ENCODE measurements around the gene DHRS1. TPM values are rescaled to one million over a fixed set of nuclear protein-coding genes. Genes with fewer than 3 reads are reported as not detected.

Gene DHRS1
- total RNA-seq, 1 donor from 2014 or later: 8.2 TPM

DNA sequence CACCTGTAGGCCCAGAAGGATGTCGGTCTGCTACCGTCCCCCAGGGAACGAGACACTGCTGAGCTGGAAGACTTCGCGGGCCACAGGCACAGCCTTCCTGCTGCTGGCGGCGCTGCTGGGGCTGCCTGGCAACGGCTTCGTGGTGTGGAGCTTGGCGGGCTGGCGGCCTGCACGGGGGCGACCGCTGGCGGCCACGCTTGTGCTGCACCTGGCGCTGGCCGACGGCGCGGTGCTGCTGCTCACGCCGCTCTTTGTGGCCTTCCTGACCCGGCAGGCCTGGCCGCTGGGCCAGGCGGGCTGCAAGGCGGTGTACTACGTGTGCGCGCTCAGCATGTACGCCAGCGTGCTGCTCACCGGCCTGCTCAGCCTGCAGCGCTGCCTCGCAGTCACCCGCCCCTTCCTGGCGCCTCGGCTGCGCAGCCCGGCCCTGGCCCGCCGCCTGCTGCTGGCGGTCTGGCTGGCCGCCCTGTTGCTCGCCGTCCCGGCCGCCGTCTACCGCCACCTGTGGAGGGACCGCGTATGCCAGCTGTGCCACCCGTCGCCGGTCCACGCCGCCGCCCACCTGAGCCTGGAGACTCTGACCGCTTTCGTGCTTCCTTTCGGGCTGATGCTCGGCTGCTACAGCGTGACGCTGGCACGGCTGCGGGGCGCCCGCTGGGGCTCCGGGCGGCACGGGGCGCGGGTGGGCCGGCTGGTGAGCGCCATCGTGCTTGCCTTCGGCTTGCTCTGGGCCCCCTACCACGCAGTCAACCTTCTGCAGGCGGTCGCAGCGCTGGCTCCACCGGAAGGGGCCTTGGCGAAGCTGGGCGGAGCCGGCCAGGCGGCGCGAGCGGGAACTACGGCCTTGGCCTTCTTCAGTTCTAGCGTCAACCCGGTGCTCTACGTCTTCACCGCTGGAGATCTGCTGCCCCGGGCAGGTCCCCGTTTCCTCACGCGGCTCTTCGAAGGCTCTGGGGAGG is 11.3 kb upstream of the DHRS1 start, which contains the start of gene LTB4R:
Gene LTB4R (plus strand): TSS at position 857 of the 959 bp plus-strand sequence. CDS start 4,150 bp downstream, outside the sequence.
- DNase-seq (ENCODE audit: low spot score in 2 of 2) (peak; percentile 77 to 80), FAIRE-seq (no peak)

DNA sequence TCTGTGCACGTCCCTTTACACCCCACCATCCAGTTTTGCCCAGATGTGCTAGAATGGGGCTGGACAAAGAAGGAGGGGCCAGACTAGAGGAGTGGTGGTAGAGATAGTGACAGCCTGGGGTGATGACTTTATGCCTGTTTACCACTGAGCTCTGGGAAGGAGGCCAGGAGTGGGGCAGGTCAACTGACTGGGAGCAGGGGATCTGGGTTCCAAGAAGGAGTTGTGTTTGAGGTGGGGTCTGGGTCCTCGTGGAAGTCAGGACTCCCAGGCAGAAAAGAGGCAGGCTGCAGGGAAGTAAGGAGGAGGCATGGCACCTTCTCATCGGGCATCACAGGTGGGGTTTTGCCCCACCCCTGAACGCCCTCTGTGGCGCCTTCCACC is 10.7 kb upstream of the DHRS1 start:
- DNase-seq (ENCODE audit: low spot score in 2 of 2) (no peak), FAIRE-seq (no peak)

DNA sequence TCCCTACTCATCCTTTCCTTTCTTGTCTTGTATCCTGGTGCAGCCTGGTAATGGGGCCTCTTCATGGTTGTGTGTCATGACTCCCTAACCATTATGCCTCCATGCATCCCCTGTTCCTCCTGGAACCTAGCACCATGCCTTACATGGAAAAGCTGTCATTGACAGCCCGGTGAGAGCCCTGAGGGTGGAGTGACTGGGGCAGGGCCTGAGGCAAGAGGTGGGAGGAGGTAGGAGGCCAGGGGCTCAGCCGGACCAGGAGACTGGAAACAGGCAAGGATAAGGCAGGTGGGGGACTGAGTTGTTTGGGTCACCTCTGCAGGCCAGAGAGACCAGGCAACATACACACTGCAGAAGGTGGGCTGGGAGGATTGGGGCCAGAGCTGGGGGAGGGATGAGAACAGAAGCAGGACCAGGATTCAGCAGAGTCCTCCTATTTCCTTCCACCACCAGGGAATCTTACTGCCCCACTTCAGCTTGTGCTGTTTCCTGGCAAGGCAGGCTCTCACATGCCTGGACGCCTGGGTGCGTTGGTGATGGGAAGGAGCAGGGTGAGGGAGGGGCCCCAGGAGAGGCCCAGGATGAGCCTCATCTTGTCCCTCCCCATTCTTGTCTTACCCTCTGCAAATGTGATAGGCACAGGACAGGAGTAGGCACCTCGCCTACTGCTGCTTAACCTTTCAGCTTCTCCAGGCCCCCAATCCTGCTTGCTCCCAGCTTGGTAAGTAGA is 10.1 kb upstream of the DHRS1 start, which contains the start of gene LTB4R2:
Gene LTB4R2 (plus strand): TSS at position 603 of the 727 bp plus-strand sequence. CDS start 525 bp downstream, outside the sequence.
- FAIRE-seq: no peak

DNA sequence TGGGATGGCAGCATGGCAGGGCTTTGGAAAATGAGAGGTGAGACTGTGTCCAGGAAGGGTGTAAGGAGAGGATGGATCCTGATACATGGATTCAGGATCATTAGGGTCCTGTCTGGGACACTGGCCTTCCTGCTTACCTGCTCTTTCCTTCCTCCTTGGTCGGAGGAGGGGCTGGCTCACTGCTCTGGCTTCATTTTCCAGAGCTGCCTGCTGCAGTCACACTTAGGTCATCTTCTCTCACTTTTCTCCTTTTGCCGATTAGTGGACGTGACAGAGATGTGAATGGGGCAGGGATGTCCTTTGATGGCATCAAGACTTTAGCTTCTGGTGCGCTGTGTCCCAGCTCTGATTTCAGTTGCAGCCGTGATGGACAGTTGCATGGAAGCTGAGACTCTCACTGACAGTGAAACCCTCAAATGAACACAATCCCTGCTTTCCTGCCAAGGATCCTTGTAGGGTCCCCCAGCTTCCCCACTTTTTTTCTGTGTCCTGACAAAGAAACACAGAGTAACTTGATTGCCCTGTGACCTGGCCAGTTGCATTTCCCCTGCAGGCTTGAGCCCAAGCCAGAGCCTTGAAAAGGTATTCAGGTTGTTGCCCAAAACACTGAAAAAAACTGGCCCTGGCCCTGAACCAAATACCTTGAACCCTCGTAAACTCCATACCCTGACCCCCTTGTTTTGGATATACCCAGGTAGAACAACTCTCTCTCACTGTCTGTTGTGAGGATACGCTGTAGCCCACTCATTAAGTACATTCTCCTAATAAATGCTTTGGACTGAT is 9.0 kb upstream of the DHRS1 start:
- DNase-seq (ENCODE audit: low spot score in 2 of 2): no peak
- no peak for FAIRE-seq

More for the DNA sequence above, 10.1 kb upstream of the DHRS1 start, which contains the start of gene LTB4R2:
- no peak for DNase-seq (ENCODE audit: low spot score in 2 of 2)

DNA sequence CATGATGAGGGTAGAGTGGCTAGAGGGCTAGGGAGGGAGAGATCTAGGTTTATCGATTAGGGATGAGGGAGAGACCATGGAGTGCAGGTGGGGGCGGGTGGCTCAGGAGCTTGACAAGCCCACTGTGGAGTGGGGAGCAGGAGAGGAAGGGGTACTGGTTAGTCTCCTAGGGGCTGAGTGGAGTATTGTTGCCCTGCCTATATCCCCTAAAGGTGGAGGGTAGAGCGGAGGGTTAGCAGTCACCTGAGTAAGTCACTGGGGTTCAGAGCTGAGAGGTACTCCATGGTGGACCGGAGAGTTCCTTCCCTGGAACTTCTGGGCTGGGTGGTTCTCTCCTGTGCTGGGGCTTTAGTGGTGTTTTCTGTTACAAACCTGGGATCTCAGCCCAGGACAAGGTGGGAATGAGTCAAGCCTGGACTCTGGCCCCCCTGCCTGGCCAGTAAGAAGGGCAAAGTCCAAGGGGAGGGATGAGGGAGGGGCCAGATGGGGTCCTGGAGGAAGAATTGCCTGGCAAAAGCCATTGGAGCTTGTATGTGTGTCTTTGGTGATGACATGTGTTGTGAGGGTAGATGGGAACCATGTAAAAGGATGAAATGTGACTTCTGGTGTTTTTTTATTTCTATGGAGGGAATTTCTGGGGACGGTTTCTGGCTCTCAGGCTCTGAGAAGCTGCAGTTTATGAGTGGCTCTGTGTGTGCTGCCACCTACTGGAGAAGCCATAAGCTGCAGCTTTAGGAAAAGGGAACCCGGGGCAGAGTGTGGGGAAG is 8.2 kb upstream of the DHRS1 start, which contains the start of gene CIDEB:
Gene CIDEB (minus strand): TSS at position 403 of the 767 bp plus-strand sequence. CDS start 119 bp downstream, at position 284.
- no peak for FAIRE-seq
- peak in 1 of 2 donors; percentile 63 for DNase-seq (ENCODE audit: low spot score in 2 of 2)

DNA sequence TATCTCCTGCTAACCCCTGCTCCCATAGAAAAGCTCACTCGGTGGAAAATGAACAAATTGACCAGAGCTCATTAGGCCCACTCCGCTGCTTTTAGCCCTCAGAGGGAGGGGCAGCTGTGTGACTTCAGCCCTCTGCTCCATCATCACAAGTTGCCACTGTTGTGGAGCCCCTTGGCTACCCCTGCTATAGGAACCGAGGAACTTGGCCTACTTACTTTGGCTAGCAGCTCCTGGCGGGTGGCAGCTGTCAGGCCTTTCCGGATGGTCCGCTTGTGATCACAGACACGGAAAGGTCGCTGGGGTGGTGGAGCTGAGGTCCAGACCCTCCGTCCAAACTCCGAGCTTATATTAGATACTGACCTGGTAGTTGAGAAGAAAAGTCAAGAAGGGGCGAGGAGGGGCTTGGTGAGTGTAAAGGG is 7.6 kb upstream of the DHRS1 start:
- no peak for DNase-seq (ENCODE audit: low spot score in 2 of 2)

DNA sequence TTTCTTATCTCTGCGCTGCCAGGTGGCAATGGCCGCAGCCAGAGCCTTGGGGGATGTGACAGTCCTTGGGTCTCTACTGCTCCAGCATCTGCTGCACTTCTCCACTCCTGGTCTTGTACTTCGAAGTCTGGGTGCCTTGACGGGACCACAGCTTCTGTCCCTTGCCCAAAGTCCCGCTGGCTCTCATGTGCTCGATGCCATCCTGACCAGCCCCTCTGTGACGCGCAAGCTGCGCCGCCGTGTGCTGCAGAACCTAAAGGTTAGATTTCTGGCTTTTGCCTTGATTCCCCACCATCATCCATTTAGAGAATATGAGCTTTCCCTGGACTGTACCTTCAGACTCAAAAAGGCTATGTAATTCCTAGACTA is 4.4 kb upstream of the DHRS1 start:
- DNase-seq (ENCODE audit: low spot score in 2 of 2) (no peak), FAIRE-seq (no peak)

More for the DNA sequence above, 7.6 kb upstream of the DHRS1 start:
- FAIRE-seq: no peak

DNA sequence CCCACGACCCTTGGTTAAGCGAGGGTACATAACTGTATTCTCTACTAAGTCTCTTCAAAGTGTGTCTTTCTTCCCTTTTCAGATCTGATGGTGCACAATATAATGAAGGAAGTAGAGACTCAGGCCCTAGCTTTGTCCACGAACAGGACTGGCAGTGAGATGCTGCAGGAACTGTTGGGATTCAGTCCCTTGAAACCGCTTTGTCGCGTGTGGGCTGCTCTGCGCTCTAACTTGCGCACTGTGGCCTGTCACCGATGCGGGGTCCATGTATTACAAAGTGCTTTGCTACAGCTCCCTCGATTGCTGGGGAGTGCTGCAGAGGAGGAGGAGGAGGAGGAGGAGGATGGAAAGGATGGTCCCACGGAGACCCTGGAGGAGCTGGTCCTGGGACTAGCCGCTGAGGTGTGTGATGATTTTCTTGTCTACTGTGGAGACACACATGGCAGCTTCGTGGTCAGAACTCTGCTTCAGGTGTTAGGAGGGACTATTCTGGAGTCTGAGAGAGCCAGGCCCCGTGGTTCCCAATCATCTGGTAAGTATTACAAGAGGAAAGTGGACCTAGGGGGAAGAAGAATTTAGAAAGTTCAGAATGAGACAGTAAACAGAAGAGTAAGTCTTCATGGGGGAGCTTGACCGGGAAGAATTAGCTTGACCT is 873 bp upstream of the DHRS1 start:
- no peak for DNase-seq (ENCODE audit: low spot score in 2 of 2)
- no peak for FAIRE-seq

DNA sequence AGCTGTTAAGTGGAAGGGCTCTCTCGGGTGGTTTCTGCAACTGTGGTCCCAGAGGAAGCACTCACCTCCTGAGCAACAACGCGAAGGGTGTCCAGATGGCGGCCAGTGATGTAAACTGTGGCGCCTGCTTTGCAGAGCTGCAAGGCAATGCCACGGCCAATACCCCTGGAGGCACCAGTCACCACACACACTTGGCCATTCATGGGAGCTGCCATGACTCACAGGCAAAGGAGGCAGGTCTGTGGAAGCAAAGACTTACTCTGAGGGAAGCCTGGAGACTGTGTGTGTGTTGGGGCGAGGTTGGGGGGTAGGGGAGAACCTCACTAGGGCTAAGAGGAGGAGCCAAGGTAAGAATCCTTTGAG is 707 bp downstream of the DHRS1 start:
- DNase-seq (ENCODE audit: low spot score in 2 of 2): no peak
- no peak for FAIRE-seq

DNA sequence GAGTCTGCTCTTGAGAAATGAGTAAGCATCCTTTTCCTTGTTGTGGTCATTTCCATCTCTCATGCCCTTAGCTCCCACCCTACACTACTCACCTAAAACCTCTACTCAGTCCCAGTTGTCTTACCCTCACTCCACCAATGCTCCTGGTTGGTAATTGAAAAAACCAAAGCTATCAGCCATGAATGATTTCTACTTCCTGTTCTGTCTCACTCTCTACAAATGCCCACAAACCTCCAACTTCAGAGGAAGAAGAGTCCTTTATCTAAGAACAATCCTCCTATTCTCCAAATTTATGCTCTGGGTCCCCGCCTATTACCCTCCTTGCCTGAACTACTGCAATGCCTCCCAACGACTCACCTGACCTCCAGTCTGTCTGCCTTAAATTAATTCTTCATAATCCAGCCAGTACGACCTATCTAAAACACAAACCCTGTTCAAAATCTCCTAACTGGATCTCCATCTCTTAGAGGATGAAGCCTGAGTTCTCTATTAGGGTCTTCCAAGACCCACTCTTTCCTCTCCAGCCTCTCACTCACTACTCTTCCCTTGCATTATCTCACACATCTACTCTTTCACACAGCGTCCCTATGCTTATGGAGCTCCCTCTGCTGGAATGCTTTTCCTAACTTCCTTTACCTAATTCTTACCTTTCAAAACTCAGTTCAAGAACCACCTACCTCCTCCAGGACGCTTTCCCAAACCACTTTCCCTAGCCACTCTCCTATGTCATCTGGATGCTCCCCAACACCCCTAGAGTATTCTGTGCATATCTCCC is 2.2 kb downstream of the DHRS1 start:
- DNase-seq (ENCODE audit: low spot score in 2 of 2): no peak
- FAIRE-seq: no peak

DNA sequence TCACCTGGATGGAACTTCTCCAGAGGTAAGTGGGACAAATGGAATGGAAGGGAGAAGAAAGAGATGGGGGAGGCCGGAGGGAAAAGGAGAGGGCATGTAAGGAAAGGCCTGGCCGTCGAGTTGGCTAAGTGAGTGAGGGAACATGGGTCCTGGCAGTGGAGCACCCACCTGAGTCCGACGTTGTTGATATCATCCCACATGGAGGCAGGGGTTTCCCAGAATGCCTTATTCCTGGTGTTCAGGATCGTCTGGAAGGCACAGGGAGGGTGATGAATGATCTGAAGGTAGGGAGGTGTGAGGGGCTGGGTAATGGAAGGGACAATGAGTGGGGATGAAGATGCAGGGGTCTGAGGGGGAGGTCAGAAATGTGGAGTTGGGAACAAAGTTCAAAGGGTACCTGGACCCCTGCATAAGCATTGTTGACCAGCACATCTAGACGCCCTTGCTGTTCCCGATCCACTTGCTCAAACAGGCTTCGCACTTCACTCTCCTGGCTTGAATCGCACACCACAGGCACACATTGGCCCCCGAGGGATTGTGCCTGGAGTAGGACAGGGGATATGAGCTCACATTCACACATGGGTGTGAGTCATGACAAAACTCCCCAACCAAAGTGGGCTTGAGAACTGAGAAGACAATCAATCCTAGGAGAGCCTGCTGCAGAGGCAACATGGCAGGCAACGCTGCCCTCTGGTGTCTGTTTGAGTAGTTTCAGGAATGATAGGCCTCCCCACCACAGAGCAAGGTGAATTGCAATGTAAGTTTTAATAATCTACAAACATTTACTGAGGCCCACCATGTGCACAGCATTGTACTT is 3.0 kb downstream of the DHRS1 start:
- DNase-seq (ENCODE audit: low spot score in 2 of 2): peak in 1 of 2 donors; percentile 81
- FAIRE-seq: no peak

DNA sequence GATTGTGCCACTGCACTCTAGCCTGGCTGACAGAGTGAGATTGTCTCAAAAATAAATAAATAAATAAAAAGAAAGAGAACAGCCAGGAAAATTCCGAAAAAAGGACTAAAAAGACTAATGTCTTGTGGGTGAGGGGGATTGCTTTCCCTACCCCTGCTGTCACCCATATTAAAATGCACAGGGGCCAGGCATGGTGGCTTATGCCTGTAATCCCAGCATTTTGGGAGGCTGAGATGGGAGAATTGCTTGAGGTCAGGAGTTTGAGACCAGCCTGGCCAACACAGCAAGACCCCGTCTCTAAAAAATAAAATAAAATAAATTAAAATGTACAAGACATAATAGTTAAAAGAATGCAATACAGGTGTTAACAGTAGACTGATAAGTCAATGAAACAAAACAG is 6.1 kb downstream of the DHRS1 start:
- no peak for FAIRE-seq
- DNase-seq (ENCODE audit: low spot score in 2 of 2): no peak

DNA sequence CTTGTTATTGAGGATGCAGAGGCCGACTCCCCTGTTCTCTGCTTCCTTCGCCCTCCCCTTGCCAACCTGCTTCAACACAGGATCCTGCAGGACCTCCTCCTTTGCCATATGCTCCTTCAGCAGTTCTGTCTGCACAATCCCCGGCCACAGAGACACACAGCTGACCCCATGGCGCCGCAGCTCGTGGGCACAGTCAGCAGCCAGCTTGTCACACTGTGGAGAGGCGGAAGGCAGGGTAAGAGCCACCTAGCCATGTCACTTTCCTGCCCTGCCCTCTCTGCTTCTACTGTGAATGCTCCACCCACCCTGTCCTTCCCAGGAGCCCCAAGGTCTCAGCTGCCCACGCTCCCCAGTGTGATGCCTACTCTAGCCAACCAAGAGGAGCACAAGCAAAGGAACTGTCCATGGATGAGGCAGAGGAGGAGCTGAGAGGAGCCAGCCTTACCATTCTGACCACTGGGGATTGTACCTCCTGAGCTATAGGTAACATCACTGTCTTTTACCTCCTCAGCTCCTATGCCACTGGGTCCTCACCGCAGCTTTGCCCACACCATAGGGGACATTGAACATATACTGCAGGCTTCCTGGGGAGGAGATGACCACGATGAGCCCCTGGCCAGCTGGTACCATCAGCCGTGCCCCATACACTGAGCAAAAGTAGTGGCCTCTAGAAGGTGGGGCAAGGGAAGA is 7.3 kb downstream of the DHRS1 start:
- DNase-seq (ENCODE audit: low spot score in 2 of 2) (no peak), FAIRE-seq (no peak)

DNA sequence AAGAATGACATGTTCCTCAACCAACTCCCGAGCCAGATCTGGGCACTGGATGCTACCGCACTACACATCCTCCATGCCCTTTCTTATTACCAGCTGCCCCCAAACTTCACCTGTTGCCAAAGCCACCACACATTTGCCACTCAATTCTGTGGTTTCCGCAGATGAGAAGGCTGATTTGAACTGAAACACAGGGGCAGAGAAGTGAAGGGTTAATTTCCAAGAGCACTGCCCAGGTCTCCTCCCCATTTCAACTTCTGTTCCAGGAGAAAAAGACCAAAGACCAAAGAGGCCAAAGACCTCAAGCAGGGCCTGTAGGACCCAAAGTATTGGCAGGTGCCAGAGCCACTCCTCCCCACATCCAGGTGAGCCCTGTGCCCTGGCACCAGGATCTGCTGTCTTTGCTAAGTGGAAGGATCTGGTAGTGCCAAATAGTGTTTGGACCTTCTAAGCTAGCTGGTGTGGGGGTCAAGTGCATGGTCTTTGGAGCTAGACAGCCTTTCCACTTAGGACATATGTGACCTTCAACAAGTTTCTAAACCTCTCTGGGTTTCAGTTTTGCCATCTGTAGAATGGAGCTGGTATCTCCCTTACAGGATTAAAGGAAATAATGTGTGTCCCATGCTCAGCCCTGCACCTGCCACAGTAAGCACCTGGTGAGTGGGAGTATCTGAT is 8.0 kb downstream of the DHRS1 start:
- no peak for DNase-seq (ENCODE audit: low spot score in 2 of 2)
- FAIRE-seq: no peak

DNA sequence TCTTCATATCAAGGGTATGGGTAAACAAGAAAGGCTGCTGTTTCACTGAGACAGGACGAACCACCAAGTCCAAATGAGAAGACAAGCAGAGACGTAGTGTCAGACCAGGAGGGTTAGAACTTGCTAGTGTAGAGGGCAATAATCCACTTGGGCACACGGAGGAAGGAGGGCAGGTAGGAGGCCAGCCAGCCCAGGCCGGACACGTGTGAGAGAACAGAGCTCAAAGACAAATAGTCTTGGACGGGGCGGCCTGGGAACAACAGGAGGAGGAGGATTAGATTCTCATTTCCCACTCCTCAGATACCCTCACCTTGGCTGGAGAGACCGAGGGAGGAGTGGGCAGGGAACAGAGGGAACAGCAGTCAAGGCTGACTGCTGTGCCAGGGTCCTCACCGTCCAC is 8.8 kb downstream of the DHRS1 start:
- no peak for DNase-seq (ENCODE audit: low spot score in 2 of 2)
- no peak for FAIRE-seq

DNA sequence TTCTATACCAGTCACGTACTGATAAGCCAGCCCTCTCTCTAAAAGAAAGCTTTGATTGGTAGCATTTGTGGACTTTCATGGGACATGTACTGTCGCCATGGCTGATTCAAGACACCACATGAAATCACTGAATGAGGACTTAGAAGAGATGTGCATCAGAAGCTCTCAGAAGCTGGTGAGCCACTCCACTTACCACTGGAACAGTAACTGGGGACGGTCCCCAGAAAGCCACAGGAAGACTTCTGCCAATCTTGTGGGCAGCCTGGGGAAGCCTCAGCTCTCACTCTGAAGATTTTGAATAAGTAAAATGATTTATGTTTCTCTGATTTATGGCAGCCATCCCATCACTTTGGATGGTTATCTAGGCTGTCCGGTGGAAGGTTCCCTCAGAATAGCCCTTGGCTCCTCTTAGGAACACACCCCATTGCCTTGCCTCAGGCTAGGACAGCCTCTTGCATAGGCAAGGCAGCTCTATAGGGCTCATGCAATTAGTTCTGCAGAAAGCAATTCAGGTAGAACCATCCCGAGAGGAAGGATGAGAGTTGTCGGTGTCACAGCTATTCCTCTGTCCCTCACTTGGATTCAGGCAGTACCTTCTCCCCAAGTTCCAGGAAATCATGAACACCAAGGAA is 9.8 kb downstream of the DHRS1 start:
- DNase-seq (ENCODE audit: low spot score in 2 of 2) (no peak), FAIRE-seq (no peak)
